SK-MEL-5 (cell line): Measurements from ENCODE around the gene MT1M. TPM values are rescaled to one million over a fixed set of nuclear protein-coding genes. Genes with fewer than 3 reads are reported as not detected.
"Not testable (repeated sequence)": the region's sequence is repeated elsewhere in the genome, so short reads cannot be mapped to it uniquely, and the experiment has no call there.

Experiments used
- DNase-seq: peaks from one replicate; pipeline ENCODE4 v3.0.0-alpha.2; 2016; ENCODE audit warnings: low read depth, low spot score
- in situ Hi-C: cut with HindIII; loops from 2 replicates; pipeline ENCODE4 v1.10.0; 2016; ENCODE audit warnings: low sequenced_read_pairs, high pct_unique_total_duplicates, low pct_unique_long_range_greater_than_20kb
- total RNA-seq: library from RNA; depleted of rRNA; stranded (reverse); fragments of >200 nt; shearing (Covaris generic); gene quantifications from 2 replicates; pipeline ENCODE4 v1.2.3, GENCODE V29; 2014

Gene MT1M
- total RNA-seq, 1 experiment from 2014 or later = not detected

GRCh38 chr16:56665286-56666261, 33.1 kb downstream of the MT1M start:
- DNase-seq, in situ Hi-C loops: not testable (repeated sequence)

- in situ Hi-C loops = no loop called here
- no peak for DNase-seq
Measured at GRCh38 chr16:56667581-56668571, 35.4 kb downstream of the MT1M start, which contains the start of gene MT1G. TSS of gene MT1G (minus strand) at chr16:56668065. CDS start at chr16:56667993, 72 bp downstream.

- DNase-seq = no peak
- in situ Hi-C loops = no loop called here
Measured at GRCh38 chr16:56669005-56669839, 36.8 kb downstream of the MT1M start, which contains the start of gene MT1H. TSS of gene MT1H (plus strand) at chr16:56669814. CDS start at chr16:56669885, 71 bp downstream.

GRCh38 chr16:56669840-56670619, 37.6 kb downstream of the MT1M start:
- in situ Hi-C loops = no loop called here
- no peak for DNase-seq

GRCh38 chr16:56670620-56670934, 38.1 kb downstream of the MT1M start:
- DNase-seq = no peak
- in situ Hi-C loops = no loop called here

GRCh38 chr16:56671691-56672090, 39.2 kb downstream of the MT1M start:
- in situ Hi-C loops, DNase-seq: not testable (repeated sequence)

- DNase-seq, in situ Hi-C loops: not testable (repeated sequence)
Measured at GRCh38 chr16:56672171-56672570, 39.7 kb downstream of the MT1M start.

- in situ Hi-C loops = no loop called here
- no peak for DNase-seq
Measured at GRCh38 chr16:56672761-56673536, 40.5 kb downstream of the MT1M start.

GRCh38 chr16:56673921-56674320, 41.5 kb downstream of the MT1M start:
- in situ Hi-C loops = no loop called here

GRCh38 chr16:56674570-56674969, 42.1 kb downstream of the MT1M start:
- DNase-seq, in situ Hi-C loops: not testable (repeated sequence)

More at GRCh38 chr16:56673921-56674320, 41.5 kb downstream of the MT1M start:
- DNase-seq = peak; percentile 62

GRCh38 chr16:56675685-56676210, 43.3 kb downstream of the MT1M start:
- no peak for DNase-seq
- in situ Hi-C loops = no loop called here

- DNase-seq = no peak
- in situ Hi-C loops = no loop called here
Measured at GRCh38 chr16:56677474-56677873, 45.0 kb downstream of the MT1M start.

- DNase-seq = no peak
- in situ Hi-C loops = no loop called here
Measured at GRCh38 chr16:56679078-56679730, 46.7 kb downstream of the MT1M start.

- in situ Hi-C loops = no loop called here
- DNase-seq = no peak
Measured at GRCh38 chr16:56679818-56680217, 47.4 kb downstream of the MT1M start.
